Type B pancreatic cell (in vitro differentiated cells): ENCODE data around the gene THAP10. TPM values are rescaled to one million over a fixed set of nuclear protein-coding genes. Genes with fewer than 3 reads are reported as not detected.

Source experiments
- DNase-seq: peaks from one replicate; pipeline ENCODE4 v3.0.0; 2021; ENCODE audit warnings: mixed read lengths; ENCODE audit not compliant: unreplicated experiment; ENCODE audit errors: extremely low spot score
- H3K27ac Mint-ChIP-seq: 2 replicates; pipeline ENCODE4 v1.8.0; 2021; ENCODE audit warnings: mild to moderate bottlenecking, mixed read lengths
- H3K27me3 Mint-ChIP-seq: 2 replicates; pipeline ENCODE4 v1.8.0; 2021; ENCODE audit warnings: mixed read lengths
- H3K36me3 Mint-ChIP-seq: 2 replicates; pipeline ENCODE4 v1.8.0; 2021; ENCODE audit warnings: mixed read lengths
- H3K4me1 Mint-ChIP-seq: one replicate; pipeline ENCODE4 v1.8.0; 2021; ENCODE audit warnings: mixed read lengths; ENCODE audit not compliant: unreplicated experiment
- H3K4me3 Mint-ChIP-seq: 2 replicates; pipeline ENCODE4 v1.8.0; 2021; ENCODE audit warnings: mild to moderate bottlenecking, mixed read lengths
- H3K9me3 Mint-ChIP-seq: 2 replicates; pipeline ENCODE4 v1.8.0; 2021; ENCODE audit warnings: mixed read lengths
- total RNA-seq: library from RNA; stranded (reverse); gene quantifications from 2 replicates; pipeline ENCODE4 v1.2.1, GENCODE V29; 2021; ENCODE audit warnings: low replicate concordance
- TF ChIP-seq, protein P1 (sequence below): fragments of 200-600 bp; sonication (generic); conservative IDR thresholded peaks from 2 replicates; pipeline ENCODE4 v1.5.0; 2021; ENCODE audit warnings: antibody characterized with exemption, mild to moderate bottlenecking

The THAP10 gene
- total RNA-seq, 1 donor from 2014 or later = 5.3 TPM

DNA sequence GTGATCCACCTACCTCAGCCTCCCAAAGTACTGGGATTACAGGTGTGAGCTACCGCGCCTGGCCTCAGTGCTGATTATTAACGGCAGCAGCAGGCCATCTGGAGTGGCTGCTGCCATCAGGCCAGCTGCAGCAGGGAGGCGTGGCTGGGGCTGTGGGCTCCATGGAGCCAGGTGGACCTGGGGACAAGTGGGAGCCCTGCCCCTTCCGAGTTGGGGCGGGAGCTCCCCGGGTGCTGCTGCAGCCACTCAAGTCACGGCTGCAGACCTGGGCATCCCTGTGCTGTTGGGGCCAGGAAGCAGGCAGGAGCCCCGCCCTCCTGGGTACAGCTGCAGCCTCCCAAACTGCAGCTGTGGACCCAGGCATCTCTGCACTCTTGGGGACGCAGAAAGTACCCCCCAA, 24.3 kb upstream of the THAP10 start:
- H3K9me3 Mint-ChIP-seq = no peaks in the 10 kb centered on the region
- no peaks in the 10 kb centered on the region for H3K27me3 Mint-ChIP-seq
- no peaks in the 10 kb centered on the region for H3K4me1 Mint-ChIP-seq
- H3K27ac Mint-ChIP-seq = no peak overlapping the region
- TF ChIP-seq, protein P1, sequence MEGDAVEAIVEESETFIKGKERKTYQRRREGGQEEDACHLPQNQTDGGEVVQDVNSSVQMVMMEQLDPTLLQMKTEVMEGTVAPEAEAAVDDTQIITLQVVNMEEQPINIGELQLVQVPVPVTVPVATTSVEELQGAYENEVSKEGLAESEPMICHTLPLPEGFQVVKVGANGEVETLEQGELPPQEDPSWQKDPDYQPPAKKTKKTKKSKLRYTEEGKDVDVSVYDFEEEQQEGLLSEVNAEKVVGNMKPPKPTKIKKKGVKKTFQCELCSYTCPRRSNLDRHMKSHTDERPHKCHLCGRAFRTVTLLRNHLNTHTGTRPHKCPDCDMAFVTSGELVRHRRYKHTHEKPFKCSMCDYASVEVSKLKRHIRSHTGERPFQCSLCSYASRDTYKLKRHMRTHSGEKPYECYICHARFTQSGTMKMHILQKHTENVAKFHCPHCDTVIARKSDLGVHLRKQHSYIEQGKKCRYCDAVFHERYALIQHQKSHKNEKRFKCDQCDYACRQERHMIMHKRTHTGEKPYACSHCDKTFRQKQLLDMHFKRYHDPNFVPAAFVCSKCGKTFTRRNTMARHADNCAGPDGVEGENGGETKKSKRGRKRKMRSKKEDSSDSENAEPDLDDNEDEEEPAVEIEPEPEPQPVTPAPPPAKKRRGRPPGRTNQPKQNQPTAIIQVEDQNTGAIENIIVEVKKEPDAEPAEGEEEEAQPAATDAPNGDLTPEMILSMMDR = no peak
- H3K36me3 Mint-ChIP-seq = no peaks in the 10 kb centered on the region
- H3K4me3 Mint-ChIP-seq = no peak overlapping the region
- DNase-seq = no peak

DNA sequence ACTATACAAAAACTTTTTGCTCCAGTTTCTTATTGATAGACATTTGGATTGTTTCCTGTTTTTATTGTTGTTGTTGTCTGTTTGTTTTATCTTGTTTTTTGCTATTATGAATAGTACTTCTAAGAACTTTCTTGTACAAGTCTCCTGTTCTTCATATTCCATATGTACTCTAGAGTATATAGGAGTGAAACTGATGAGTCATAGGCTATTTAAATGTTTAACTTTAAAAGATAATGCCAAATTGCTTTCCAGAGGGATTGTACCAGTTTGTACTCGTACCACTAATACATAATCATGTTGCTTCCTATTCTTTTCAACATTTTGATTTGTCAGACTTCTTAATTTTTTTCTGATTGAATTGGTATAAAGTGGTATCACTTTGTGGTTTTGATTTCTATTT, 20.0 kb upstream of the THAP10 start:
- no peaks in the 10 kb centered on the region for H3K4me1 Mint-ChIP-seq
- H3K9me3 Mint-ChIP-seq = peaks cover 6% of the 10 kb centered on the region
- no peak for DNase-seq
- no peak overlapping the region for H3K27ac Mint-ChIP-seq
- no peaks in the 10 kb centered on the region for H3K27me3 Mint-ChIP-seq
- H3K36me3 Mint-ChIP-seq = peaks cover 22% of the 10 kb centered on the region
- TF ChIP-seq, protein P1 = no peak
- no peak overlapping the region for H3K4me3 Mint-ChIP-seq

DNA sequence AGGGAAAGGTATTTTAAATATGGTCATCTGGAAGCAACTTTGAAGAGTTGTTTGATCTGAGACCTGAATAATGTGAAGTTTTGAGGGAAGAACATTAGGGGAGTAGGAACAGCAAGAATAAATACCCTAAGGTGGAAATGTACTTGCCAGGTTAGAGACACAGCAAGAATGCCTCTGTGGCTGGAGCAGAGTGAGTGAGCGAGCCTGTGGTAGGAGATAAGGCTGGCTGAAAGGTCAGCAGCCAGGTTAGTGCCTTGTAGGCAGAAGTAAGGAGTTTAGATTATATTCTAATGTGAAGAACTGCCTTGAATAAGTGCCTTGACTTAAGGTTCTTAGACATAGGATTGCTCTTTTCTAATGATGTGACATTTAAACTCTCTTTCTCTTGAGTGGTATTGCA, 18.7 kb upstream of the THAP10 start:
- no peaks in the 10 kb centered on the region for H3K27me3 Mint-ChIP-seq
- H3K36me3 Mint-ChIP-seq = peaks cover 31% of the 10 kb centered on the region
- DNase-seq = no peak
- no peak overlapping the region for H3K27ac Mint-ChIP-seq
- H3K4me3 Mint-ChIP-seq = no peak overlapping the region
- TF ChIP-seq, protein P1 = no peak
- H3K9me3 Mint-ChIP-seq = peaks cover 6% of the 10 kb centered on the region
- no peaks in the 10 kb centered on the region for H3K4me1 Mint-ChIP-seq

DNA sequence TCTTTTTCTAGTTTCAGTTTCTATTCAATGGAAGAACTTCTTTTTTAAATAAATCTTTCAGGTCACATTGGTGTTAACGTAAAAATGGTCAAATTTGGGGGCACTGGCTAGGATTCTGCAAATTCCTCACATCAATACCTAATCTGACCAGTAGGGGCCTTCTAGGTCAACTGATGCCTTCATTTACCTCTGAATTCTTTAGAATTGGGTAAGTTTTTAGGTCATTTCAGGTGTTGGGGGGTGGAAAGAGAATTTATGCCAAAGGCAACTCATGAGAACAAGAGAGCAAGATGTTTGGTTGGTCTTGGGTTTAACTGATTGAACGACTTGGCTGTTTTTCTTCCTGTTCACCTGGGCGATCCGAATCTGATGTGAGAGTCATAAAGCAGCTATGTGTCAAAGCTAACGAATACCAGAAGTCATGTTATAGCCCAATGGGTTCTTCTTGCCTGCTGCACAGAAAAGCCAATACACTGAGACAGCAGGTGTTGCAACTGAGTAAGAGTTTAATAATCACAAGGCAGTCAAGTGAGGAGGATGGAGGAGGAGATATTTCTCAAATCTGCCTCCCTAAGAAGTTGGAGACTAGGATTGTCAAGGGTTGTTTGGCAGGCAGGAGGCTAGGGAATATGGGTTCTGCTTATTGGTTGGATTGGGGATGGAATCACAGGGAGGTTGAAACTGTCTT, 15.7 kb upstream of the THAP10 start:
- no peak for DNase-seq
- Mint-ChIP-seq H3K27ac (no peak overlapping the region), H3K4me3 (no peak overlapping the region), H3K4me1 (no peaks in the 10 kb centered on the region), H3K9me3 (peaks cover 6% of the 10 kb centered on the region), H3K27me3 (no peaks in the 10 kb centered on the region), H3K36me3 (peaks cover 46% of the 10 kb centered on the region)
- TF ChIP-seq, protein P1 = peak; percentile 65

DNA sequence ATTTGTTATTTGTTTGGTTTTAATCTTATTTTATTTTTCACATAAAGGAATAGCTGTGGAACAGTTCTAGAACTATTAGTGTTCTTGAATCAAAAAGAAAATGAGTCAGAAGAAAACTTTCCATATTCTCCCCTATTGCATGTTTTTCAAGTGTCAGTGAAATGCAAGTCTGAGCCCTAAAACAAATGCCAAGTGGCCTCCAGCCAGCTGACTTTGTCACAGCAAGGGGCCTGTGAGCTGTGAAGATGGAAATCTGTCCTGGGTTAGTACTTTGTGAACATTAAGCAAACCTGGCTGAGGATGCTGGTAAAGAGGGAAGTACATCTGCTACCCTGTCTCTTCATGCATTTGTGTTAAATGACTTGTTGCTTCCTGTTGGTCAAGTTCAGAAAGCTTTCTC, 14.6 kb upstream of the THAP10 start:
- Mint-ChIP-seq H3K27ac (no peak overlapping the region), H3K9me3 (peaks cover 6% of the 10 kb centered on the region), H3K4me3 (no peak overlapping the region), H3K27me3 (no peaks in the 10 kb centered on the region), H3K4me1 (no peaks in the 10 kb centered on the region), H3K36me3 (peaks cover 46% of the 10 kb centered on the region)
- no peak for DNase-seq
- TF ChIP-seq, protein P1 = no peak
